Upper lobe of left lung (tissue), 6 donors: Measurements from ENCODE around the gene COMMD7. TPM values are rescaled to one million over a fixed set of nuclear protein-coding genes. Genes with fewer than 3 reads are reported as not detected.

ENCODE experiments used
- ATAC-seq, 2 donors: fragments of 200-7000 bp; cut with Tn5 transposase; one replicate each; pipeline ENCODE4 v1.9.1; 2022; ENCODE audit warnings: mild to moderate bottlenecking in 2 of 2, moderate library complexity in 2 of 2; ENCODE audit not compliant: low FRiP score in 2 of 2
- DNase-seq, 2 donors: peaks; one replicate each; pipeline ENCODE4 v3.0.0-alpha.2; 2019 to 2020
- H3K27ac ChIP-seq, 4 donors: fragments of 200-600 bp; sonication (generic); one replicate each; pipeline ENCODE4 v1.5.1; 2016 to 2019
- H3K27me3 ChIP-seq, 4 donors: fragments of 200-600 bp; sonication (generic); one replicate each; pipeline ENCODE4 v1.5.1; 2017 to 2019
- H3K36me3 ChIP-seq, 4 donors: fragments of 200-600 bp; sonication (generic); one replicate each; pipeline ENCODE4 v1.5.1; 2016 to 2019
- H3K4me1 ChIP-seq, 4 donors: fragments of 200-600 bp; sonication (generic); one replicate each; pipeline ENCODE4 v1.5.1; 2018 to 2019
- H3K4me3 ChIP-seq, 4 donors: fragments of 200-600 bp; sonication (generic); one replicate each; pipeline ENCODE4 v1.5.1; 2017 to 2019; ENCODE audit warnings: mild to moderate bottlenecking in 2 of 4, moderate library complexity in 1 of 4
- H3K9me3 ChIP-seq, 4 donors: fragments of 200-600 bp; sonication (generic); one replicate each; pipeline ENCODE4 v1.5.1; 2018 to 2019
- CTCF ChIP-seq, 6 experiments: fragments of 450-650 bp in 4 of 6; fragments of 200-600 bp in 2 of 6; sonication (generic) in 2 of 6; IDR thresholded peaks; one replicate each; pipeline ENCODE4 v1.5.1; 2016 to 2019; ENCODE audit warnings: antibody characterized with exemption in 6 of 6
- EP300 ChIP-seq, 4 donors: sonication (generic); formaldehyde crosslinking; IDR thresholded peaks; one replicate each; pipeline ENCODE4 v1.5.1; 2017; ENCODE audit warnings: antibody characterized with exemption in 4 of 4, control low read depth in 2 of 4
- POLR2A ChIP-seq, 4 donors: fragments of 450-650 bp; IDR thresholded peaks; one replicate each; pipeline ENCODE4 v1.5.1; 2016 to 2017; ENCODE audit warnings: antibody characterized with exemption in 4 of 4, mild to moderate bottlenecking in 2 of 4
- POLR2AphosphoS5 ChIP-seq, 2 donors: sonication (generic); formaldehyde crosslinking; IDR thresholded peaks; one replicate each; pipeline ENCODE4 v1.5.1; 2017; ENCODE audit warnings: antibody characterized with exemption in 2 of 2
- WGBS, 2 donors: methylation state at CpG; one replicate each; pipeline ENCODE4 v1.1.5; 2017 to 2018; 5-methylcytosine and 5-hydroxymethylcytosine counted together
- total RNA-seq, 6 donors: library from RNA; depleted of rRNA in 4 of 6; stranded (reverse); fragments of >200 nt in 4 of 6; gene quantifications; one replicate each; pipeline versions ENCODE4 v1.1.0 to v1.2.1, GENCODE V29; 2016 to 2021
- donor health status: DM: no; HTN: no; CAD: no; lungs with moderate emphysema.
- donor health status: DM: no; HTN: yes; CAD: no; lungs with severe emphysema.

The COMMD7 gene
- total RNA-seq, 6 donors from 2014 or later = 22.4 to 37.4 (median 27.3) TPM

GRCh38 chr20:32762754-32763201, 19.5 kb upstream of the COMMD7 start:
- DNase-seq (no peak), ATAC-seq (peak in 1 of 2 donors; percentile 2)
- Histone ChIP-seq H3K36me3 (no peaks in the 10 kb centered on the region), H3K27ac (peak overlapping the region in 1 of 4 donors; percentile 67), H3K9me3 (no peaks in the 10 kb centered on the region), H3K4me1 (peaks cover 13 to 32% (median 18%) of the 10 kb centered on the region in 4 donors), H3K4me3 (peak overlapping the region; percentile 51 to 92 (median 88)), H3K27me3 (no peaks in the 10 kb centered on the region)
- 0 to 2% methylated on average over 18 to 24 of the region's 30 CpGs for WGBS, 2 donors
- TF ChIP-seq EP300 (IDR thresholded peaks at IDR 0.05) (no peak), POLR2A (IDR thresholded peaks at IDR 0.05) (no peak), POLR2AphosphoS5 (IDR thresholded peaks at IDR 0.05) (no peak)

- TF ChIP-seq POLR2AphosphoS5 (IDR thresholded peaks at IDR 0.05) (no peak), EP300 (IDR thresholded peaks at IDR 0.05) (no peak), CTCF (IDR thresholded peaks at IDR 0.05) (peak in 4 of 6 experiments; percentile 7 to 66 (median 40)), POLR2A (IDR thresholded peaks at IDR 0.05) (no peak)
- H3K4me1 ChIP-seq = peaks cover 13 to 32% (median 18%) of the 10 kb centered on the region in 4 donors
- 0 to 1% methylated on average over 14 to 34 of the region's 92 CpGs for WGBS, 2 donors
- peak; percentile 73 to 94 for ATAC-seq
- peak; percentile 81 to 96 for DNase-seq
- H3K27ac ChIP-seq = peak within 1 kb of the TSS in 1 of 4 donors; percentile 67
- H3K27me3 ChIP-seq = no peaks in the 10 kb centered on the region
- peak within 1 kb of the TSS; percentile 51 to 92 (median 88) for H3K4me3 ChIP-seq
- H3K9me3 ChIP-seq = no peaks in the 10 kb centered on the region
- no peaks in the 10 kb centered on the region for H3K36me3 ChIP-seq
Measured at GRCh38 chr20:32761831-32762753, 18.8 kb upstream of the COMMD7 start, which contains the start of gene DNMT3B. Gene DNMT3B, plus strand, starts transcription at chr20:32762385. Its CDS starts 17,939 bp downstream, at chr20:32780324.

- no peaks in the 10 kb centered on the region for H3K27me3 ChIP-seq
- no peaks in the 10 kb centered on the region for H3K9me3 ChIP-seq
- no peaks in the 10 kb centered on the region for H3K36me3 ChIP-seq
- TF ChIP-seq EP300 (IDR thresholded peaks at IDR 0.05) (no peak), POLR2AphosphoS5 (IDR thresholded peaks at IDR 0.05) (no peak), CTCF (IDR thresholded peaks at IDR 0.05) (no peak), POLR2A (IDR thresholded peaks at IDR 0.05) (no peak)
- H3K4me1 ChIP-seq = peaks cover 13 to 32% (median 18%) of the 10 kb centered on the region in 4 donors
- DNase-seq (no peak), ATAC-seq (no peak)
- H3K27ac ChIP-seq = no peak overlapping the region
- H3K4me3 ChIP-seq = peak overlapping the region in 3 of 4 donors; percentile 86 to 92 (median 89)
- WGBS, 2 donors = 35 to 41% methylated on average over 4 to 6 of the region's 6 CpGs
Measured at GRCh38 chr20:32761417-32761830, 18.2 kb upstream of the COMMD7 start.

GRCh38 chr20:32756156-32756555, 12.9 kb upstream of the COMMD7 start:
- Histone ChIP-seq H3K27ac (no peak overlapping the region), H3K4me3 (no peak overlapping the region), H3K27me3 (no peaks in the 10 kb centered on the region), H3K36me3 (no peaks in the 10 kb centered on the region), H3K4me1 (peaks cover 0 to 2% (median 0%) of the 10 kb centered on the region in 4 donors), H3K9me3 (no peaks in the 10 kb centered on the region)
- no peak for DNase-seq
- 66 to 72% methylated on average over 5 of the region's 5 CpGs for WGBS, 2 donors
- ATAC-seq = no peak
- TF ChIP-seq CTCF (IDR thresholded peaks at IDR 0.05) = no peak
- TF ChIP-seq EP300 (IDR thresholded peaks at IDR 0.05) = no peak
- TF ChIP-seq POLR2AphosphoS5 (IDR thresholded peaks at IDR 0.05) = no peak
- TF ChIP-seq POLR2A (IDR thresholded peaks at IDR 0.05) = no peak

- Histone ChIP-seq H3K27ac (no peak overlapping the region), H3K9me3 (no peaks in the 10 kb centered on the region), H3K4me1 (no peaks in the 10 kb centered on the region), H3K36me3 (no peaks in the 10 kb centered on the region), H3K4me3 (no peak overlapping the region), H3K27me3 (no peaks in the 10 kb centered on the region)
- TF ChIP-seq CTCF (IDR thresholded peaks at IDR 0.05) (no peak), POLR2AphosphoS5 (IDR thresholded peaks at IDR 0.05) (no peak), EP300 (IDR thresholded peaks at IDR 0.05) (no peak), POLR2A (IDR thresholded peaks at IDR 0.05) (no peak)
- WGBS, 2 donors = 87 to 91% methylated on average over 4 of the region's 4 CpGs
- ATAC-seq (no peak), DNase-seq (no peak)
Measured at GRCh38 chr20:32753731-32754130, 10.5 kb upstream of the COMMD7 start.
